Peyer's patch (tissue), 4 donors: ENCODE data around the gene MRLN. TPM values are rescaled to one million over a fixed set of nuclear protein-coding genes. Genes with fewer than 3 reads are reported as not detected.

ENCODE experiments used
- DNase-seq, 3 donors: peaks; one replicate each; pipeline ENCODE4 v3.0.0-alpha.2; 2017 to 2019
- H3K27ac ChIP-seq, 4 donors: fragments of 200-600 bp; sonication (generic); one replicate each; pipeline ENCODE4 v1.5.1; 2016 to 2019
- H3K27me3 ChIP-seq, 2 donors: fragments of 200-600 bp; sonication (generic); one replicate each; pipeline ENCODE4 v1.5.1; 2019
- H3K36me3 ChIP-seq, 3 donors: fragments of 200-600 bp; sonication (generic); one replicate each; pipeline ENCODE4 v1.5.1; 2016 to 2019
- H3K4me1 ChIP-seq, 4 donors: fragments of 200-600 bp; sonication (generic); one replicate each; pipeline ENCODE4 v1.5.1; 2016 to 2019
- H3K4me3 ChIP-seq, 4 donors: fragments of 200-600 bp; sonication (generic); 1 replicate in 3 of 4; 2 replicates in 1 of 4; pipeline ENCODE4 v1.5.1; 2016 to 2019; ENCODE audit warnings: mild to moderate bottlenecking in 1 of 4
- H3K9me3 ChIP-seq, 4 donors: fragments of 200-600 bp; sonication (generic); one replicate each; pipeline ENCODE4 v1.5.1; 2016 to 2019; ENCODE audit warnings: mild to moderate bottlenecking in 1 of 4
- CTCF ChIP-seq, 6 experiments: fragments of 450-650 bp in 4 of 6; fragments of 200-600 bp in 2 of 6; sonication (generic) in 1 of 6; IDR thresholded peaks; one replicate each; pipeline ENCODE4 v1.5.1; 2017 to 2019; ENCODE audit warnings: antibody characterized with exemption in 6 of 6, mild to moderate bottlenecking in 3 of 6, moderate library complexity in 1 of 6
- POLR2A ChIP-seq, 2 donors: fragments of 450-650 bp; IDR thresholded peaks; one replicate each; pipeline ENCODE4 v1.5.1; 2017; ENCODE audit warnings: antibody characterized with exemption in 2 of 2, mild to moderate bottlenecking in 2 of 2, moderate library complexity in 2 of 2
- total RNA-seq, 4 donors: library from RNA; depleted of rRNA; stranded (reverse); fragments of >200 nt; gene quantifications; one replicate each; pipeline ENCODE4 v1.1.0, GENCODE V29; 2016

The MRLN gene
- total RNA-seq, 4 donors from 2014 or later = not detected

GRCh38 chr10:59704630-59705029 lies 48.6 kb downstream of the MRLN start:
- no peaks in the 10 kb centered on the region for H3K27me3 ChIP-seq
- no peaks in the 10 kb centered on the region for H3K36me3 ChIP-seq
- no peaks in the 10 kb centered on the region for H3K9me3 ChIP-seq
- H3K4me3 ChIP-seq = no peak overlapping the region
- H3K4me1 ChIP-seq = peaks cover 0 to 9% (median 0%) of the 10 kb centered on the region in 4 donors
- DNase-seq = no peak
- no peak for TF ChIP-seq POLR2A (IDR thresholded peaks at IDR 0.05)
- no peak for TF ChIP-seq CTCF (IDR thresholded peaks at IDR 0.05)
- H3K27ac ChIP-seq = no peak overlapping the region

GRCh38 chr10:59702347-59702746 lies 50.9 kb downstream of the MRLN start:
- DNase-seq = no peak
- H3K36me3 ChIP-seq = no peaks in the 10 kb centered on the region
- TF ChIP-seq POLR2A (IDR thresholded peaks at IDR 0.05) (no peak), CTCF (IDR thresholded peaks at IDR 0.05) (no peak)

GRCh38 chr10:59700709-59701108 lies 52.5 kb downstream of the MRLN start:
- Histone ChIP-seq H3K4me3 (no peak overlapping the region), H3K4me1 (no peaks in the 10 kb centered on the region), H3K9me3 (no peaks in the 10 kb centered on the region), H3K27ac (no peak overlapping the region), H3K36me3 (no peaks in the 10 kb centered on the region), H3K27me3 (no peaks in the 10 kb centered on the region)
- TF ChIP-seq CTCF (IDR thresholded peaks at IDR 0.05) (no peak), POLR2A (IDR thresholded peaks at IDR 0.05) (no peak)
- DNase-seq = no peak

More at GRCh38 chr10:59702347-59702746, 50.9 kb downstream of the MRLN start:
- Histone ChIP-seq H3K9me3 (no peaks in the 10 kb centered on the region), H3K27ac (no peak overlapping the region), H3K4me3 (no peak overlapping the region), H3K27me3 (no peaks in the 10 kb centered on the region), H3K4me1 (no peaks in the 10 kb centered on the region)

GRCh38 chr10:59698326-59698725 lies 54.9 kb downstream of the MRLN start:
- H3K36me3 ChIP-seq = no peaks in the 10 kb centered on the region
- no peaks in the 10 kb centered on the region for H3K9me3 ChIP-seq
- H3K27ac ChIP-seq = no peak overlapping the region
- H3K27me3 ChIP-seq = no peaks in the 10 kb centered on the region
- no peaks in the 10 kb centered on the region for H3K4me1 ChIP-seq
- H3K4me3 ChIP-seq = no peak overlapping the region
- DNase-seq = no peak
- no peak for TF ChIP-seq CTCF (IDR thresholded peaks at IDR 0.05)
- no peak for TF ChIP-seq POLR2A (IDR thresholded peaks at IDR 0.05)

- Histone ChIP-seq H3K4me1 (no peaks in the 10 kb centered on the region), H3K27ac (no peak overlapping the region), H3K27me3 (no peaks in the 10 kb centered on the region), H3K9me3 (no peaks in the 10 kb centered on the region), H3K36me3 (no peaks in the 10 kb centered on the region), H3K4me3 (no peak overlapping the region)
- TF ChIP-seq POLR2A (IDR thresholded peaks at IDR 0.05) = no peak
- no peak for TF ChIP-seq CTCF (IDR thresholded peaks at IDR 0.05)
- DNase-seq = no peak
These were observed 57.6 kb downstream of the MRLN start for GRCh38 chr10:59695637-59696036.

- Histone ChIP-seq H3K27ac (no peak overlapping the region), H3K4me1 (no peaks in the 10 kb centered on the region), H3K9me3 (no peaks in the 10 kb centered on the region), H3K27me3 (no peaks in the 10 kb centered on the region), H3K4me3 (no peak overlapping the region), H3K36me3 (no peaks in the 10 kb centered on the region)
- no peak for TF ChIP-seq CTCF (IDR thresholded peaks at IDR 0.05)
- TF ChIP-seq POLR2A (IDR thresholded peaks at IDR 0.05) = no peak
- DNase-seq = no peak
These were observed 58.3 kb downstream of the MRLN start for GRCh38 chr10:59694936-59695335.
